Right cardiac atrium (tissue), 5 donors: ENCODE measurements around the gene FAM174B. TPM values are rescaled to one million over a fixed set of nuclear protein-coding genes. Genes with fewer than 3 reads are reported as not detected.
A peak's percentile ranks its signal among the peaks of the same experiment; 100 is the strongest.

ENCODE experiments used
- ATAC-seq, 2 donors: fragments of 200-7000 bp; cut with Tn5 transposase; one replicate each; pipeline versions ENCODE4 v1.8.0 to v1.9.1; 2020; ENCODE audit warnings: moderate library complexity in 2 of 2, mild to moderate bottlenecking in 1 of 2
- DNase-seq, 3 donors: peaks; one replicate each; pipeline ENCODE4 v3.0.0-alpha.2; 2020
- H3K27ac ChIP-seq: one replicate; pipeline ENCODE4 v1.5.1; 2013; ENCODE audit warnings: mild to moderate bottlenecking, low read length, control low read depth, moderate library complexity
- H3K27me3 ChIP-seq: one replicate; pipeline ENCODE4 v1.6.1; 2013; ENCODE audit not compliant: control insufficient read depth, insufficient read depth
- H3K4me1 ChIP-seq: one replicate; pipeline ENCODE4 v1.6.1; 2013; ENCODE audit warnings: low read length; ENCODE audit not compliant: control insufficient read depth, insufficient read depth
- H3K4me3 ChIP-seq: one replicate; pipeline ENCODE4 v1.5.1; 2013; ENCODE audit warnings: low read length, control low read depth
- H3K9me3 ChIP-seq: one replicate; pipeline ENCODE4 v1.6.1; 2013; ENCODE audit warnings: low read length; ENCODE audit not compliant: control insufficient read depth
- WGBS: extraction: QIAGEN DNeasy Blood & Tissue Kit; methylation state at CpG from one replicate; pipeline ENCODE4 v1.1.7; 2013; 5-methylcytosine and 5-hydroxymethylcytosine counted together
- intact Hi-C, 4 donors: fragments of 100-400 bp; cut with DNase I; formaldehyde crosslinking; loops; one replicate each; pipeline versions ENCODE4 v1.11.0 to v1.14.0; 2022 to 2023
- polyA plus RNA-seq: library from polyadenylated mRNA; stranded (reverse); fragments of 200-250 nt; gene quantifications from one replicate; pipeline ENCODE4 v1.2.3, GENCODE V29; 2013
- total RNA-seq, 4 donors: library from RNA; stranded (reverse); fragmentation: NEBNext Ultra II Directional; extraction: Animal tissue kit (Norgen Biotek cat#: 25700); gene quantifications; one replicate each; pipeline ENCODE4 v1.2.1, GENCODE V29; 2021
- donor health status: healthy with polysubstance abuse.
- donor health status: DM: no; HTN: yes; CAD: no.
- donor health status: DM: no; HTN: no; CAD: no.
- donor health status: DM: no; HTN: yes; CAD: no; lungs with severe emphysema.
- donor health status: DM: yes; HTN: yes; CAD: no.

FAM174B gene
- total and polyA plus RNA-seq, 5 donors = 6.7 to 13.2 (median 9.5) TPM

DNA sequence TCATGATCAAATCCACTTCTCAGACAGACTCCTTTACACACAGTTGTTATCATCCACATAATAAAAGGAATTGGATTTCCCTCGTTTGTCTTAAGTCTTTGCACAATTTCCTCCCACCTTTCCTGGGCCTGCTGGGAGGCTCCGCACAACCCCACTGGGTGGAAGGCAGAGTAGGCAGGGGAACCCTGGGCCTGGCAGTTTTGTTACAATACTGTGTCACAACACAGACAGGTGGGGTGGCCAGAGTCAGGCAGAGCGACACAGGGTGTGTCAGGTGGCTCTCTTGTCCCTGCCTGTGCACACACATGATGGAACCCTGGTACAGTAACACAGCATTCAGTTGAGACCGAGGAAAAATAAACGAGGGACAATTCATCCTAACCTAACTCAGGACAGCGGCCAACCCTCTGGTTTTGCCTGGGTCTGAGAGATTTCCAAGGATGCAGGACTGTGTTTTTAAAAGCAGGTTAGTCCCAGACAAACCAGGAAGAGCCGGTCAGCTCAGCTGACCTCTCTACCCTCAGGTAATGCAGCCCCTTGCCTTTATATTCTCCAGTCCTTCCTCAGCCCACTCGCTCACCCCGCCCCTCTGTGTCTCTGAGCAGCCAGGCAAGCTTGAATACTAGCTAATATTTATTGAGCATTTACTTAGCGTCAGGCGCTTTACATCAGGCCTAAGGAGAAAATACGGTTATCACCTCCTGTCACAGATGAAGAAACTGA is 8.8 kb upstream of the FAM174B start:
- H3K4me1 ChIP-seq = peaks cover 19% of the 10 kb centered on the region
- intact Hi-C loops = no loop called here
- 84% methylated on average over 12 of the region's 12 CpGs for WGBS
- ATAC-seq = no peak
- DNase-seq = no peak
- no peaks in the 10 kb centered on the region for H3K27me3 ChIP-seq
- H3K9me3 ChIP-seq = no peaks in the 10 kb centered on the region
- peak overlapping the region; percentile 75 for H3K27ac ChIP-seq
- no peak overlapping the region for H3K4me3 ChIP-seq

DNA sequence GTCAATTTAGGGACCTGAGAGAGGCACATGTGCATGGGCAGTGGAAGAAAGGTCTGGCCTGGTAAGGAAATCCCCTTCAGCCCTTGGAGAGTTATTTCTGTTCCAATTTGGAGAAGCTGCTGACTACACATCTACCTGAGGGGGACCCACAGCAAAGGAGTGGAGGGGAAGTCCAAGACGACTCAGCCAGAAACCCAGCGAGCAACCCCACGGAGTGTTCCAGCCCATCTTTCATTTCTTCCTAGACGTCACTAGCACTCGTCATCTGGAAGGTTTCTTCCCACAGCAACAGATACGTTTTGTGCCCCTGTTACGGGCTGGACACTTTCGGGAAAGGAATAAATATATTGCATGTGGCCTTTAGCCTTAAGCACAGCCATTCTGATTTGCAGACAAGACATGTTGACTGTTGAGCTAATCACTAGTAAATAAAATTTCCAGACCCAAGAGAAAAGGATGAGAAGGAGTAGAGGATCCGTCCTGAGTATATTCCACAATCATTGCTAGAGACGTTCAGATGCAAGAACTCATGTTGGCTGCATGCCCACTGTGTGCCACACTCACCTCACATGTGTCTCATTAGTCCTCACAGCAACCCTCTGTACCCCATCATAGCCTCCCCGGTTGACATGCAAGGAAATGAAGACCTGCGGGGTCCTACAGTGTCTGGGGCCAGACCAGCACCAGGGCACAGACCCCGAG is 7.8 kb upstream of the FAM174B start:
- H3K9me3 ChIP-seq = no peaks in the 10 kb centered on the region
- H3K27me3 ChIP-seq = no peaks in the 10 kb centered on the region
- 88% methylated on average over 13 of the region's 13 CpGs for WGBS
- intact Hi-C loops = no loop called here
- no peak overlapping the region for H3K27ac ChIP-seq
- peaks cover 19% of the 10 kb centered on the region for H3K4me1 ChIP-seq
- no peak overlapping the region for H3K4me3 ChIP-seq
- ATAC-seq (no peak), DNase-seq (no peak)

DNA sequence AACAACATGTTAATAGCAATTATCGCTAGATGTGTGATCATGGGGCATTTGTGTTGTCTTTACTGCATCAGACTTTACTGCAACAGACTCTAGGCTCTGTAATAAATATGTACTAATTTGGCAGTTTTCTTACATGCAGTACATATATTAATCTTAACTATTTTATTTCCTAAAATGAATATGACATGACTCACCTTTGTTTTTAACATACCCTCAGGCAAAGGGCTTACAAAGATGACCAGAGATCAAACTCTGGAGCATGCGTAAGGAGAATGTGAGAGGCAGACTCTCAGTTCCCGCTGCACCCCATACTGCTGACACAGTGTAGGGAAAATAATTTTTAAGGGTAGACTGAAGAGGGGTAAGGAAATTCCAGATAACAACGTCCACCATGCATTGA is 7.2 kb upstream of the FAM174B start:
- ATAC-seq (no peak), DNase-seq (no peak)
- Histone ChIP-seq H3K4me3 (no peak overlapping the region), H3K4me1 (peaks cover 16% of the 10 kb centered on the region), H3K27ac (no peak overlapping the region), H3K9me3 (no peaks in the 10 kb centered on the region), H3K27me3 (no peaks in the 10 kb centered on the region)
- 91% methylated on average over 4 of the region's 4 CpGs for WGBS
- intact Hi-C loops = no loop called here

DNA sequence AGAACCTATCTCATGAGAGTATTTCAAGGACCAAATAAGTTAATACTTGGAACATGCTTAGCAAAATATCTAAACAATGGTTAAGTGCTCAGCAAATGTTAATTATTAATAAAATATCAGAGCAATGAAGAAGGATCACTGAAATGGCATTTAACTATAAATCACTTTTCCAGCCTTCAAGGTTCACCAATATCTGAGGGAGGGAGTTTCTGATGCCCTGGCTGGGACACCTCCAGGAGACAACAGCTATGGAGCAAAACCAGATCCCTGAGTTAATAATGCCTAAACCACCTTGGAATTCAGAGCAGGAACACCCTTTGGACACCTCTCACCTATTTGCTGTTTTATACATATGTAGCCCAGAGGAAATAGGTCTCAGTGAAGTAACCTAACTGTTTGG is 6.4 kb upstream of the FAM174B start:
- Histone ChIP-seq H3K4me3 (no peak overlapping the region), H3K27ac (no peak overlapping the region), H3K4me1 (peaks cover 10% of the 10 kb centered on the region), H3K9me3 (no peaks in the 10 kb centered on the region), H3K27me3 (no peaks in the 10 kb centered on the region)
- no peak for ATAC-seq
- DNase-seq = no peak
- intact Hi-C loops = no loop called here

DNA sequence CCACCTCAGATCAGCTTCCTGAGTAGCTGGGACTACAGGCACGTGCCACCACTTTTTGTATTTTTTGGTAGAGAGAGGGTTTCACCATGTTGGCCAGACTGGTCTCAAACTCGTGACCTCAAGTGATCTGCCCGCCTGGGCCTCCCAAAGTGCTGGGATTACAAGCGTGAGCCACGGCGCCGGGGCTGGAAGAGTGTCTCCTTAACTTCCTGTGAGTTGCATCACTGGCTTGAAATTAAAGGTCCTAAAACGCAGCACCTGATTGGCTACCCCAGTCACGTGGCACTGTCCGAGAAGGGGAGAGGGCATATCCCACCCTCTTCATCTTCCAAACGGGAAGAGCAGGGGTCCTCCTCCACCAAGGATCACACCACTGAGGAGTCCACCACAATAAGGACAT is 5.5 kb upstream of the FAM174B start:
- Histone ChIP-seq H3K4me1 (peaks cover 7% of the 10 kb centered on the region), H3K4me3 (no peak overlapping the region), H3K27ac (no peak overlapping the region), H3K9me3 (no peaks in the 10 kb centered on the region), H3K27me3 (no peaks in the 10 kb centered on the region)
- intact Hi-C loops = no loop called here
- WGBS = 90% methylated on average over 11 of the region's 11 CpGs
- ATAC-seq (no peak), DNase-seq (no peak)

DNA sequence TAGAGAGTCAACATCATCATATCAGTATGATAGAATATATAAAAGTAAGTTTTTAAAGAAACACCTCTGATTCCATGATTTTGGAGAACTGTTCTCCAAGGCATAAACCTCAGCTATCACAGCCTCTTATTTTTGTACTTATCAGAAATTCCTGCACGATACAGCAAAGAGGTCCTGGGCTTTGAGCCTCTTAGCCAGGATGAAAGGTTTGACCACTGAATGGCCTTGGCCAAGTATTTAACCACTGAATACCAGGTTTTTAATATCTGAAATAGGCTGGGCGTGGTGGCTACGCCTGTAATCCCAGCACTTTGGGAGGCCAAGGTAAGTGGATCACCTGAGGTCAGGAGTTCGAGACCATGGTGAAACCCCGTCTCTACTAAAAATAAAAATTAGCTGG is 1.9 kb upstream of the FAM174B start:
- H3K27me3 ChIP-seq = no peaks in the 10 kb centered on the region
- intact Hi-C loops = no loop called here
- no peak overlapping the region for H3K4me3 ChIP-seq
- H3K27ac ChIP-seq = no peak overlapping the region
- WGBS = 83% methylated on average over 5 of the region's 5 CpGs
- H3K9me3 ChIP-seq = no peaks in the 10 kb centered on the region
- no peak for ATAC-seq
- no peak for DNase-seq
- peaks cover 3% of the 10 kb centered on the region for H3K4me1 ChIP-seq

DNA sequence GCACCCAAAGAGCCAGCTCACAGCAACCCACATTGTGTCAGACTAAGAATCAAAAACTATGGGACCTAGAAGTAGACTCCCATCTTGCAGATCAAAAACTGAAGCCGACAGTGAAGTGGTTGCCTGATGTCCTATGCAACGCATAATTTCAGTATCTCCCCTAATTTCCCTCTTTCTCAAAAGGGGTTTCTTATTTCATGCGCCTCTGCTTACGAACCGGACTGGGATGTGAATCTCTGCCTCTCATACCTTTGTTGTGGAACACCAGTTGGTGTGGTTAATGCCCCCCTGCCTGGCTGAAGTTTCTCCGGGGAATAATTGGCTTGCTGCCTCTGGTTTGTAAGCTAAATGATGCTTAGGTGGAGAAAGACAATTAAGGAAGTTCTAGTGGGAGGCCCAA is 514 bp upstream of the FAM174B start:
- Histone ChIP-seq H3K27me3 (no peaks in the 10 kb centered on the region), H3K9me3 (no peaks in the 10 kb centered on the region), H3K27ac (no peak overlapping the region), H3K4me3 (peak overlapping the region; percentile 63), H3K4me1 (peaks cover 7% of the 10 kb centered on the region)
- ATAC-seq (no peak), DNase-seq (no peak)
- 86% methylated on average over 6 of the region's 6 CpGs for WGBS
- intact Hi-C loops = no loop called here

DNA sequence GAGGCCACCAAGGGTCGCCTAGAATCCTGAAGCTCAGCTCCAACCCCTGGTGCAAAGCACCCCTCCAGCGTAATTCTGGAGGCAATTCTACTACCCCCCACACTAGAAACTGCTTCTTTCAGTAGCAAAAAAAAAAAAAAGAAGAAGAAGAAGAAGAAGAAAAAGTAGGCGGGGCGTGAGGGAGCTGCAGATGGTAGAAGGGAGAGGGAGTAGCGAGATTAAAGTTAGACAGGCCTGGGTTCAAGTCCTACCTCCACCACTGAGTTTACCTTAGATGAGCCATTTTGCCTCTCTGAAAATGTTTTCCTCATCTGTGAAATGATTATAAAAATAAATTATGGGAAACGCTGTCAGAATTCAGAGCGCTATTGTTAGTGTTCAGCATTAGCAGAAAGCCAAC is 913 bp downstream of the FAM174B start:
- Histone ChIP-seq H3K4me1 (peaks cover 12% of the 10 kb centered on the region), H3K4me3 (peak overlapping the region; percentile 63), H3K27ac (no peak overlapping the region), H3K9me3 (no peaks in the 10 kb centered on the region), H3K27me3 (no peaks in the 10 kb centered on the region)
- ATAC-seq (no peak), DNase-seq (no peak)
- intact Hi-C loops = no loop called here
- 64% methylated on average over 7 of the region's 7 CpGs for WGBS

DNA sequence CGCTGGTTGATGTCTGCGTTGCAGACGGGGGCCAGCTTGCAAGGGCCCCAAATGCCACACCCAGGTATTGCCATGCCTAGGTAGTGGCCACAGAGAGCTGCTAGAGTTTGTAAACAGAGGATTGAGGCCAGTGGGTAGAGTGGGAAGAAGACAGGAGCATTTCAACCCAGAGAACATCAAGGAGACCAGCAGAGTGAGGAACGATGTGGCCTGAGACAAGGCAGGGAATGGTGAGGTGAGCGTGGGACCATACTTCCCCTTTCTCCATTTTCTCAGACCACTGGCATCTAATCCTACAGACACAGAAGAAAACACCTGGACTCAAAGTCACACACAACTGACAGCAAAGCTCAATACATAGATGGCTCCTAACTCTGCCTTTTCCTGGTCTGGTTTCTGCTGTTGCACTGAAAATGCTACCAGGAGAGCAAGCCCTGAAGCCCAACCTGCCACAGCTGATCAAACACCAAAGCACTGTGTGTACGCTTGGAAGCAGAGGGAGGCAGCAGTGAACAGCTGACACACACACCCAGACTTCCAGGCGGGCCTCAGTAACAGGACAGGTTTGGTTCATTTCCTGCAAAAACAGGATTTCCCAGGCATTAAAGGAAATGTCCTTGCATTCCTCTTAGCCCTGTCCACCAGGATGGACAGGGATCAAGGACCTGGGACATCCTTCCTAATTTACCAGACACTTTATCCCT is 1.6 kb downstream of the FAM174B start:
- H3K27me3 ChIP-seq = no peaks in the 10 kb centered on the region
- peaks cover 12% of the 10 kb centered on the region for H3K4me1 ChIP-seq
- H3K27ac ChIP-seq = peak overlapping the region; percentile 14
- intact Hi-C loops = no loop called here
- no peaks in the 10 kb centered on the region for H3K9me3 ChIP-seq
- H3K4me3 ChIP-seq = no peak overlapping the region
- ATAC-seq (peak; percentile 58 to 61), DNase-seq (no peak)
- 75% methylated on average over 7 of the region's 7 CpGs for WGBS

DNA sequence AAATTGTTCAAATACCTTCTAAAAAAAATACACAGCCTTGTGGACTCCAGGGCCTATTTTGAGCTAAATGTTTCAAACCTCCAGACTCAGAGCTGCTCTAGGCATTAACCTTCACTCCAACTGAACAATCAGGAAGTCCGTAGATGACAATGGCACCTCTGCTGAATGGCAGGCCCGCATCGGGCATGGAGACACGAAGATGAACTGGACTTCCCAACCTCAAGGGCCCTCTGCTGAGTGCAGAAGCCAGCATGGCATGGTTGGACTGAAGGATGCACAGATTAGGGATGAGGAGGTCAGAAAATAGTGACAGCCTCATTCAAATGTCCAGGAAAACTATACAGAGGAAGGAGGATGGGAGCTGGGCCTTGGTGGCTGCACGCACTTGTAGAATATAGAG is 2.2 kb downstream of the FAM174B start:
- 94% methylated on average over 5 of the region's 5 CpGs for WGBS
- ATAC-seq (no peak), DNase-seq (no peak)
- H3K9me3 ChIP-seq = no peaks in the 10 kb centered on the region
- H3K27me3 ChIP-seq = no peaks in the 10 kb centered on the region
- H3K4me3 ChIP-seq = no peak overlapping the region
- H3K4me1 ChIP-seq = peaks cover 12% of the 10 kb centered on the region
- no peak overlapping the region for H3K27ac ChIP-seq
- intact Hi-C loops = no loop called here

DNA sequence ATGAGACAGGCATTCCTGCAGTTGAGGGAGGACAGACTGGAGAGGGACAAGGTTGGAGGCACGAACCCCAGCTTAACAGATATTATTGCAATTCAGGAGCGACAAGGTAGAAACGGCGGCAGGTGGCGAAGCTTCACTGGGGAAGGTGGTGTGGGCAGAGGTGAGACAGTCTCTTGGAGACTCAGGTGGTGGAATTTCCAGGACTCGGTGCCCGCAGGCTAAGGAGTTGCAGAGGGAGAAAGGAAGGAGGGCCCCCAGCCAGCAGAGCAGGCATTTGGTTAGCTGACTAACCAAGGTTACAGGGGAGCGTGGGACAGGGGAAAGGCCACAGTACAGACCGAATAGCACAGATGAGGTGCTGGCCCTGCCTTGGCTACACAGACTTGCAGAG is 3.0 kb downstream of the FAM174B start:
- Histone ChIP-seq H3K4me3 (no peak overlapping the region), H3K9me3 (no peaks in the 10 kb centered on the region), H3K27ac (no peak overlapping the region), H3K4me1 (peaks cover 12% of the 10 kb centered on the region), H3K27me3 (no peaks in the 10 kb centered on the region)
- DNase-seq (no peak), ATAC-seq (no peak)
- WGBS = 90% methylated on average over 9 of the region's 9 CpGs
- intact Hi-C loops = no loop called here
